Ovary (tissue), 3 donors: ENCODE data around the gene PSMD5.

Source experiments
- CTCF ChIP-seq, 3 donors: fragments of 450-650 bp in 2 of 3; fragments of 200-600 bp in 1 of 3; IDR thresholded peaks; one replicate each; pipeline versions ENCODE4 v1.5.1 to v1.8.0; 2016 to 2022; ENCODE audit warnings: antibody characterized with exemption in 3 of 3, mild to moderate bottlenecking in 1 of 3
- POLR2A ChIP-seq: fragments of 450-650 bp; IDR thresholded peaks from one replicate; pipeline ENCODE4 v1.6.1; 2017; ENCODE audit warnings: antibody characterized with exemption, mild to moderate bottlenecking, moderate library complexity
- donor health status: DM: no; HTN: no; CAD: no.

DNA sequence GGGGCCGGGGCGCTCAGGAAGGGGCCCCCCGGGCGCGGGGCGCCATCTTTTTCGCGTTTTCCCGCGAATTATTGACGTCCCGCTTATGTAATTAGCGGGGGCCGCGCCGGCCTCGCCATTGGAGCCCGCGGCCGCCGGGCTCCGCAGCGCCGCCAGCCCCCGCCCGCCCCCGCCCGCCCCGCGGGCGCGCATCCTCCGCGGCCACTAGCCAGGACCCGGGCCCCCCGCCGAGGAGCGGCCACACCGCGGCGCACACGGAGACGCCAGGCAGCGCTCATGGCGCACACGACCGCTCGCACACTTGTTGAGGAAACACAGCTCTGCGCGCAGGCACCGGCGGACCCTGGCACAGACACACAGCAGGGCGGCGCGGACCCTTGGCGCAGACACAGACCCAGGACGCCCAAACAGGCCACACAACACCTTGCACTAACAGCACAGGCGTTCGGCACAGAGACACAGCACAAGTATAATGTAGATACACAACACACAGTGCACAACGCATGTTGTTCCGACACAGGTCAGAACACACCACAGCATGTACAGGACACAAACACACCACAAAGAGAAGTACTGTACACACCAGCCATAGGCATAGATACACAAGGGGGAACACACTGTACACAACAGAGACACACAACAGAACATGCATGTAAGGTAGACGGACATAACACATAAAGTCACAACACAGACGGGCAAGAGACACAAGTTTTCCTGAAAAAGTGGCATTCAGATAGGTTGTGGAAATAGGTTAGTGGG, 34.7 kb upstream of the PSMD5 start:
- no peak for TF ChIP-seq CTCF (IDR thresholded peaks at IDR 0.05)
- TF ChIP-seq POLR2A: no peak
